ENCODE measurements around the gene KIAA1210.

The KIAA1210 gene

GRCh38 chrX:119127650-119128049 lies at the start of gene KIAA1210:
TSS of gene KIAA1210 (minus strand) at chrX:119127812. CDS start at chrX:119123642, 4,170 bp downstream.
- no peak within 1 kb of the TSS for H3K4me3 ChIP-seq (ENCODE audit: low read depth, low read length)
- TF ChIP-seq CTCF (IDR thresholded peaks at IDR 0.05; ENCODE audit: control insufficient read depth, extremely low read depth, insufficient read depth), result no peak
- no peak for DNase-seq (ENCODE audit: low read depth)

GRCh38 chrX:119177278-119177677 lies 49.7 kb upstream of the KIAA1210 start:
- TF ChIP-seq CTCF (IDR thresholded peaks at IDR 0.05; ENCODE audit: control insufficient read depth, extremely low read depth, insufficient read depth), result no peak
- DNase-seq (ENCODE audit: low read depth), result no peak
- no peak overlapping the region for H3K4me3 ChIP-seq (ENCODE audit: low read depth, low read length)

GRCh38 chrX:119174900-119175299 lies 47.3 kb upstream of the KIAA1210 start:
- no peak for TF ChIP-seq CTCF (IDR thresholded peaks at IDR 0.05; ENCODE audit: control insufficient read depth, extremely low read depth, insufficient read depth)
- no peak overlapping the region for H3K4me3 ChIP-seq (ENCODE audit: low read depth, low read length)
- no peak for DNase-seq (ENCODE audit: low read depth)

- TF ChIP-seq CTCF (IDR thresholded peaks at IDR 0.05; ENCODE audit: control insufficient read depth, extremely low read depth, insufficient read depth), result no peak
- H3K4me3 ChIP-seq (ENCODE audit: low read depth, low read length), result no peak overlapping the region
- DNase-seq (ENCODE audit: low read depth), result no peak
Observed at GRCh38 chrX:119168104-119168503, 40.5 kb upstream of the KIAA1210 start.

- DNase-seq (ENCODE audit: low read depth), result no peak
- no peak for TF ChIP-seq CTCF (IDR thresholded peaks at IDR 0.05; ENCODE audit: control insufficient read depth, extremely low read depth, insufficient read depth)
- H3K4me3 ChIP-seq (ENCODE audit: low read depth, low read length), result no peak overlapping the region
Observed at GRCh38 chrX:119158226-119158625, 30.6 kb upstream of the KIAA1210 start.

GRCh38 chrX:119156241-119156640 lies 28.6 kb upstream of the KIAA1210 start:
- TF ChIP-seq CTCF (IDR thresholded peaks at IDR 0.05; ENCODE audit: control insufficient read depth, extremely low read depth, insufficient read depth), result no peak
- DNase-seq (ENCODE audit: low read depth), result no peak
- H3K4me3 ChIP-seq (ENCODE audit: low read depth, low read length), result no peak overlapping the region

GRCh38 chrX:119155416-119156035 lies 27.9 kb upstream of the KIAA1210 start:
- TF ChIP-seq CTCF (IDR thresholded peaks at IDR 0.05; ENCODE audit: control insufficient read depth, extremely low read depth, insufficient read depth), result no peak
- H3K4me3 ChIP-seq (ENCODE audit: low read depth, low read length), result no peak overlapping the region

More at GRCh38 chrX:119155416-119156035, 27.9 kb upstream of the KIAA1210 start:
- DNase-seq (ENCODE audit: low read depth), result no peak

Data from LNCaP clone FGC (cell line).